K562 (cell line): ENCODE data around the gene NRGN. TPM values are rescaled to one million over a fixed set of nuclear protein-coding genes. Genes with fewer than 3 reads are reported as not detected.

Source experiments
- BACH1 ChIP-seq: fragments of 200-800 bp; sonication (Bioruptor generic); IDR thresholded peaks from 2 replicates; pipeline ENCODE4 v1.6.1; 2016; ENCODE audit warnings: missing genetic modification characterization, missing compliant biosample characterization
- BRF1 ChIP-seq: IDR thresholded peaks from 3 replicates; pipeline ENCODE4 v1.6.1; 2011; ENCODE audit warnings: borderline replicate concordance, mild to moderate bottlenecking; ENCODE audit not compliant: insufficient read length; ENCODE audit errors: extremely low read depth
- CTBP1 ChIP-seq: fragments of 450-650 bp; IDR thresholded peaks from 2 replicates; pipeline ENCODE4 v1.6.1; 2016; ENCODE audit warnings: borderline replicate concordance
- HDGF ChIP-seq: fragments of 450-650 bp; IDR thresholded peaks from 2 replicates; pipeline ENCODE4 v1.6.1; 2016
- HOXB6 ChIP-seq: fragments of 250-450 bp; sonication (Bioruptor Pico); IDR thresholded peaks from 2 replicates; pipeline ENCODE4 v1.5.1; 2022; ENCODE audit warnings: mild to moderate bottlenecking, borderline replicate concordance
- MEIS2 ChIP-seq: fragments of 450-650 bp; IDR thresholded peaks from 2 replicates; pipeline ENCODE4 v1.6.1; 2014; ENCODE audit warnings: mild to moderate bottlenecking; ENCODE audit not compliant: partially characterized antibody
- PCBP1 ChIP-seq: fragments of 200-400 bp; formaldehyde crosslinking; IDR thresholded peaks from 2 replicates; pipeline ENCODE4 v1.6.1; 2018; ENCODE audit warnings: mild to moderate bottlenecking, low read depth, low read length; ENCODE audit not compliant: poor library complexity, severe bottlenecking
- PPARD ChIP-seq: fragments of 250-450 bp; sonication (Bioruptor Pico); IDR thresholded peaks from 2 replicates; pipeline ENCODE4 v1.8.0; 2022; ENCODE audit warnings: inconsistent platforms, mild to moderate bottlenecking, moderate library complexity
- YBX1 ChIP-seq: fragments of 450-650 bp; IDR thresholded peaks from 2 replicates; pipeline ENCODE4 v1.7.1; 2016; ENCODE audit warnings: mild to moderate bottlenecking
- ZNF121 ChIP-seq: sonication (generic); formaldehyde crosslinking; conservative IDR thresholded peaks from 2 replicates; pipeline ENCODE4 v1.8.0; 2022; ENCODE audit warnings: missing genetic modification reagents
- ZNF57 ChIP-seq: fragments of 450-650 bp; formaldehyde crosslinking; IDR thresholded peaks from 2 replicates; pipeline ENCODE4 v1.4.0; 2020; ENCODE audit warnings: mild to moderate bottlenecking, moderate library complexity
- polyA plus RNA-seq, 8 experiments: library from polyadenylated mRNA; depleted of rRNA in 4 of 8; stranded (reverse) in 5 of 8; unstranded in 3 of 8; fragments of >200 nt; fragmentation: Nextera tagmentation in 2 of 8; fragmentation: Illumina TruSeq in 1 of 8; extraction: Ambion mirVana in 2 of 8; extraction: Trizol in 1 of 8; gene quantifications; 2 replicates each; pipeline versions ENCODE4 v1.2.1 to v1.2.3, GENCODE V29; 2011 to 2014; ENCODE audit warnings: inconsistent platforms in 1 of 8, missing spikeins in 1 of 8
- total RNA-seq, 7 experiments: library from RNA; depleted of rRNA in 6 of 7; stranded (reverse); fragments of >200 nt in 6 of 7; fragmentation: Illumina TruSeq in 2 of 7; extraction: Trizol in 2 of 7; gene quantifications; 2 replicates each; pipeline versions ENCODE4 v1.2.1 to v1.2.3, GENCODE V29; 2011 to 2021; ENCODE audit warnings: low replicate concordance in 1 of 7
- TF ChIP-seq, protein P1 (sequence below): fragments of 200-800 bp; sonication (Bioruptor generic); IDR thresholded peaks from 2 replicates; pipeline ENCODE4 v1.6.1; 2017; ENCODE audit warnings: missing genetic modification characterization, missing compliant biosample characterization
- TF ChIP-seq, protein P2 (sequence below): fragments of 450-650 bp; formaldehyde crosslinking; IDR thresholded peaks from 2 replicates; pipeline ENCODE4 v1.4.0; 2022; ENCODE audit warnings: missing genetic modification characterization
- TF ChIP-seq, protein P3 (sequence below): fragments of 450-650 bp; IDR thresholded peaks from 2 replicates; pipeline ENCODE4 v1.7.0; 2016; ENCODE audit warnings: borderline replicate concordance
- TF ChIP-seq, protein P4 (sequence below): fragments of 250-450 bp; sonication (Bioruptor Pico); IDR thresholded peaks from 2 replicates; pipeline ENCODE4 v1.8.0; 2022; ENCODE audit warnings: moderate library complexity, mild to moderate bottlenecking, inconsistent platforms
- TF ChIP-seq, protein P5 (sequence below): fragments of 450-650 bp; IDR thresholded peaks from 2 replicates; pipeline ENCODE4 v1.6.1; 2016

NRGN gene
- total and polyA plus RNA-seq, 9 of the 15 experiments (the other 6 are each of a cell fraction or from before 2014, with no cell fraction given): 0.29 to 7.8 (median 3.5) TPM; not detected in 2

DNA sequence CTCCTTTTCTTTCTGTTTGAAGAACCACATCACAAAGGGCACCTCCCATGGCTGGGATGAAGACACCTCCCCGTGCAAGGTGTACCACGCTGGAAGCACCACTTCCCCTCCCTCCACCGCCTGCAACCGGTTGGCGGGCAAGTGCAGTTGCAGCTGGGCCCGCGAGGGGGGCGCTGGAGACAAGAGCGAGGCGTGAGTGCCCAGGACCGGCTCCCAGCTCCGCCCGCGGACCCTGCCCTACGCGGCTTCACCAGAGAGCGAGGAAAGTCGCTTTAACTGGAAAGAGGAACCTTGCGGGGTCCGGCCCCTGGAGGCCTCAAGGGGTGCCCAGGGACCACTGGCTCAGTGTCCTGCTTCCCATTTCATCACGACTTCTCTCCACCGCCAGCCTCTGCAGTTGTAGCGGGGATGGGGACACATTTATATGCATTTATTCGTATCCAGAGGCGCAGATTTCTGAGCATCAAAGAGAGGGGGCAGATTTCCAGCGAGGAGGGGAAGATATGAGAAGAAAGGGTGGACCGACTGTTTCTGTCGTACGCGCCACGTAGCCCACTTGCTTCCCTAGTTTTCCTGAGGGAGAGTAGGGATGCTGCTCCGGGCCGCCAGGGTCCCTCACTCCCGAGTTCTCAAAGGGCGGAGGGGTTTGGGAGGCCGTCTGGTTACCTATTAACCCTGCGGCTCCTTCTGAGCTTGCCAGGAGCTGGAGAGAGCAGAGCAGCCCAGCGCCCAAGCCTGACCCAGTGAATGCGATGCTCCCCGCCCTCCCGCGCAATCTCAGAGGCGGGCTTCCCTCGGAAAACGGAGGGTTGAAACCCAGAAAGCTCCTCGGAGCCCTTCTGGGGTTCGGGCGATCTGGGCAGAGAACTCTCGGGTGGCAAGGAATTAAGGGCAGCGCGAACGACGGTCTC is 18.9 kb downstream of the NRGN start (continued):
- TF ChIP-seq, protein P1, sequence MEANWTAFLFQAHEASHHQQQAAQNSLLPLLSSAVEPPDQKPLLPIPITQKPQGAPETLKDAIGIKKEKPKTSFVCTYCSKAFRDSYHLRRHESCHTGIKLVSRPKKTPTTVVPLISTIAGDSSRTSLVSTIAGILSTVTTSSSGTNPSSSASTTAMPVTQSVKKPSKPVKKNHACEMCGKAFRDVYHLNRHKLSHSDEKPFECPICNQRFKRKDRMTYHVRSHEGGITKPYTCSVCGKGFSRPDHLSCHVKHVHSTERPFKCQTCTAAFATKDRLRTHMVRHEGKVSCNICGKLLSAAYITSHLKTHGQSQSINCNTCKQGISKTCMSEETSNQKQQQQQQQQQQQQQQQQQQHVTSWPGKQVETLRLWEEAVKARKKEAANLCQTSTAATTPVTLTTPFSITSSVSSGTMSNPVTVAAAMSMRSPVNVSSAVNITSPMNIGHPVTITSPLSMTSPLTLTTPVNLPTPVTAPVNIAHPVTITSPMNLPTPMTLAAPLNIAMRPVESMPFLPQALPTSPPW (CRISPR knock-in tag): no peak; the same call in 1 of the 2 replicates
- TF ChIP-seq BACH1 (no peak), YBX1 (no peak), MEIS2 (no peak), PPARD (CRISPR knock-in tag) (no peak), ZNF57 (CRISPR knock-in tag) (no peak), HOXB6 (CRISPR knock-in tag) (no peak), PCBP1 (no peak), CTBP1 (peak; percentile 42; the same call in 1 of the 2 replicates), BRF1 (no peak), ZNF121 (CRISPR knock-in tag) (no peak), HDGF (no peak)
- TF ChIP-seq, protein P2, sequence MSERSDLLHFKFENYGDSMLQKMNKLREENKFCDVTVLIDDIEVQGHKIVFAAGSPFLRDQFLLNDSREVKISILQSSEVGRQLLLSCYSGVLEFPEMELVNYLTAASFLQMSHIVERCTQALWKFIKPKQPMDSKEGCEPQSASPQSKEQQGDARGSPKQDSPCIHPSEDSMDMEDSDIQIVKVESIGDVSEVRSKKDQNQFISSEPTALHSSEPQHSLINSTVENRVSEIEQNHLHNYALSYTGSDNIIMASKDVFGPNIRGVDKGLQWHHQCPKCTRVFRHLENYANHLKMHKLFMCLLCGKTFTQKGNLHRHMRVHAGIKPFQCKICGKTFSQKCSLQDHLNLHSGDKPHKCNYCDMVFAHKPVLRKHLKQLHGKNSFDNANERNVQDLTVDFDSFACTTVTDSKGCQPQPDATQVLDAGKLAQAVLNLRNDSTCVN: no peak
- TF ChIP-seq, protein P3, sequence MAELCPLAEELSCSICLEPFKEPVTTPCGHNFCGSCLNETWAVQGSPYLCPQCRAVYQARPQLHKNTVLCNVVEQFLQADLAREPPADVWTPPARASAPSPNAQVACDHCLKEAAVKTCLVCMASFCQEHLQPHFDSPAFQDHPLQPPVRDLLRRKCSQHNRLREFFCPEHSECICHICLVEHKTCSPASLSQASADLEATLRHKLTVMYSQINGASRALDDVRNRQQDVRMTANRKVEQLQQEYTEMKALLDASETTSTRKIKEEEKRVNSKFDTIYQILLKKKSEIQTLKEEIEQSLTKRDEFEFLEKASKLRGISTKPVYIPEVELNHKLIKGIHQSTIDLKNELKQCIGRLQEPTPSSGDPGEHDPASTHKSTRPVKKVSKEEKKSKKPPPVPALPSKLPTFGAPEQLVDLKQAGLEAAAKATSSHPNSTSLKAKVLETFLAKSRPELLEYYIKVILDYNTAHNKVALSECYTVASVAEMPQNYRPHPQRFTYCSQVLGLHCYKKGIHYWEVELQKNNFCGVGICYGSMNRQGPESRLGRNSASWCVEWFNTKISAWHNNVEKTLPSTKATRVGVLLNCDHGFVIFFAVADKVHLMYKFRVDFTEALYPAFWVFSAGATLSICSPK: no peak
- TF ChIP-seq, protein P4, sequence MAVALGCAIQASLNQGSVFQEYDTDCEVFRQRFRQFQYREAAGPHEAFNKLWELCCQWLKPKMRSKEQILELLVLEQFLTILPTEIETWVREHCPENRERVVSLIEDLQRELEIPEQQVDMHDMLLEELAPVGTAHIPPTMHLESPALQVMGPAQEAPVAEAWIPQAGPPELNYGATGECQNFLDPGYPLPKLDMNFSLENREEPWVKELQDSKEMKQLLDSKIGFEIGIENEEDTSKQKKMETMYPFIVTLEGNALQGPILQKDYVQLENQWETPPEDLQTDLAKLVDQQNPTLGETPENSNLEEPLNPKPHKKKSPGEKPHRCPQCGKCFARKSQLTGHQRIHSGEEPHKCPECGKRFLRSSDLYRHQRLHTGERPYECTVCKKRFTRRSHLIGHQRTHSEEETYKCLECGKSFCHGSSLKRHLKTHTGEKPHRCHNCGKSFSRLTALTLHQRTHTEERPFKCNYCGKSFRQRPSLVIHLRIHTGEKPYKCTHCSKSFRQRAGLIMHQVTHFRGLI: no peak
- TF ChIP-seq, protein P5, sequence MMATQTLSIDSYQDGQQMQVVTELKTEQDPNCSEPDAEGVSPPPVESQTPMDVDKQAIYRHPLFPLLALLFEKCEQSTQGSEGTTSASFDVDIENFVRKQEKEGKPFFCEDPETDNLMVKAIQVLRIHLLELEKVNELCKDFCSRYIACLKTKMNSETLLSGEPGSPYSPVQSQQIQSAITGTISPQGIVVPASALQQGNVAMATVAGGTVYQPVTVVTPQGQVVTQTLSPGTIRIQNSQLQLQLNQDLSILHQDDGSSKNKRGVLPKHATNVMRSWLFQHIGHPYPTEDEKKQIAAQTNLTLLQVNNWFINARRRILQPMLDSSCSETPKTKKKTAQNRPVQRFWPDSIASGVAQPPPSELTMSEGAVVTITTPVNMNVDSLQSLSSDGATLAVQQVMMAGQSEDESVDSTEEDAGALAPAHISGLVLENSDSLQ: no peak
- TF ChIP-seq, all 486 proteins: peak for 12
